ENCODE data around the gene WDR45B. TPM values are rescaled to one million over a fixed set of nuclear protein-coding genes. Genes with fewer than 3 reads are reported as not detected.

WDR45B gene
- total RNA-seq, 4 donors from 2014 or later: 85.1 to 104 (median 89.3) TPM

GRCh38 chr17:82675476-82676245 is 27.4 kb upstream of the WDR45B start:
- 62 to 90% methylated on average over 4 to 15 of the region's 18 CpGs for WGBS, 2 donors
- H3K27me3 ChIP-seq: no peaks in the 10 kb centered on the region
- DNase-seq: no peak
- TF ChIP-seq POLR2A (IDR thresholded peaks at IDR 0.05): no peak
- TF ChIP-seq, protein P1, sequence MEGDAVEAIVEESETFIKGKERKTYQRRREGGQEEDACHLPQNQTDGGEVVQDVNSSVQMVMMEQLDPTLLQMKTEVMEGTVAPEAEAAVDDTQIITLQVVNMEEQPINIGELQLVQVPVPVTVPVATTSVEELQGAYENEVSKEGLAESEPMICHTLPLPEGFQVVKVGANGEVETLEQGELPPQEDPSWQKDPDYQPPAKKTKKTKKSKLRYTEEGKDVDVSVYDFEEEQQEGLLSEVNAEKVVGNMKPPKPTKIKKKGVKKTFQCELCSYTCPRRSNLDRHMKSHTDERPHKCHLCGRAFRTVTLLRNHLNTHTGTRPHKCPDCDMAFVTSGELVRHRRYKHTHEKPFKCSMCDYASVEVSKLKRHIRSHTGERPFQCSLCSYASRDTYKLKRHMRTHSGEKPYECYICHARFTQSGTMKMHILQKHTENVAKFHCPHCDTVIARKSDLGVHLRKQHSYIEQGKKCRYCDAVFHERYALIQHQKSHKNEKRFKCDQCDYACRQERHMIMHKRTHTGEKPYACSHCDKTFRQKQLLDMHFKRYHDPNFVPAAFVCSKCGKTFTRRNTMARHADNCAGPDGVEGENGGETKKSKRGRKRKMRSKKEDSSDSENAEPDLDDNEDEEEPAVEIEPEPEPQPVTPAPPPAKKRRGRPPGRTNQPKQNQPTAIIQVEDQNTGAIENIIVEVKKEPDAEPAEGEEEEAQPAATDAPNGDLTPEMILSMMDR (IDR thresholded peaks at IDR 0.05): no peak
- peaks cover 0 to 11% (median 0%) of the 10 kb centered on the region in 3 donors for H3K4me1 ChIP-seq
- no peak overlapping the region for H3K27ac ChIP-seq
- intact Hi-C loops (cut with DNase I): no loop called here
- H3K4me3 ChIP-seq: no peak overlapping the region
- H3K9me3 ChIP-seq: no peaks in the 10 kb centered on the region
- no peaks in the 10 kb centered on the region for H3K36me3 ChIP-seq

DNA sequence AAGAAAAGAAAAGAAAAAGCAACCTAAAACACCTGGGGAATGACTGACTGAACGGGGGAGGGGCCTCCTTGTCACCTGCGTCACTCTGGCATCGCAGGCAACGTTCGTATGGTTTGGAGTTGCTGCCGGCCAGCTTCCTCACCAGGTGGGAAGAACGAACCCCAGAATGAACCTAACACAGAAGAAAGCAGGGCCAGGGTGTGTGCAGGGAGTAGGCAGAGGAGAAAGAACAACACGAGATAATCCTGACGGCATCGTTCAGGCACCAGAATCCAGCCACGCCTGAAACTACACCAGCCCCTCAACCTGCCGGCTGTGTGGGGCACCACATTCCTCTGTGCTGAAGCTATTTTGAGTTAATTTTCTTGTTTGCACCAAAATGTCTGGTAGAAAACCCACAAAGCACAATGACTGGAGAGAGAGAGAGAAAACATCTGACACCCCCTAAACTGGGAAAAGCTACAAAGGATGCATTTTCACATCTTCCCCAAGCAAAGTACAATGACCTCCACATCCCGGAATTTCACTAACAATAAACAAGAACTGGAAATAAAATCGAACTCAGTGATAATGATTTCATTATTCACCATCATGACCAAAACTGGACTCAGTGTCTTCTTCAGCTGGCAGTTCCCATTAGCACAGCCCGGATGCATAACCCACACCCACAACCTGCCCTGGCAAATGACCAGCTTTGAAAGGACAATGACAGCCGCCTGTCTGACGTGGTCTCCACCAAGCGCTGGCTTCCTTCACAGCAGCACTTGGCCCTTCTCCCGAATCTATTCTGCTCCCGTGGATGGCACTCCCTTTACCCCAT is 26.6 kb upstream of the WDR45B start:
- Histone ChIP-seq H3K4me1 (peaks cover 0 to 17% (median 0%) of the 10 kb centered on the region in 3 donors), H3K27ac (no peak overlapping the region), H3K36me3 (no peaks in the 10 kb centered on the region), H3K27me3 (no peaks in the 10 kb centered on the region), H3K9me3 (no peaks in the 10 kb centered on the region), H3K4me3 (no peak overlapping the region)
- no peak for TF ChIP-seq POLR2A (IDR thresholded peaks at IDR 0.05)
- TF ChIP-seq, protein P1 (IDR thresholded peaks at IDR 0.05): no peak
- DNase-seq: no peak
- WGBS, 2 donors: 70 to 73% methylated on average over 16 to 20 of the region's 20 CpGs
- intact Hi-C loops (cut with DNase I): no loop called here

- WGBS, 2 donors: 82 to 84% methylated on average over 19 of the region's 19 CpGs
- H3K4me3 ChIP-seq: no peak overlapping the region
- no peak for DNase-seq
- TF ChIP-seq, protein P1 (IDR thresholded peaks at IDR 0.05): no peak
- TF ChIP-seq POLR2A (IDR thresholded peaks at IDR 0.05): no peak
- peaks cover 0 to 31% (median 3%) of the 10 kb centered on the region in 3 donors for H3K4me1 ChIP-seq
- H3K9me3 ChIP-seq: no peaks in the 10 kb centered on the region
- no peaks in the 10 kb centered on the region for H3K27me3 ChIP-seq
- intact Hi-C loops (cut with DNase I): no loop called here
- peak overlapping the region in 3 of 4 donors; percentile 73 to 81 (median 75) for H3K27ac ChIP-seq
- H3K36me3 ChIP-seq: no peaks in the 10 kb centered on the region
Measured at GRCh38 chr17:82670661-82671450, 22.6 kb upstream of the WDR45B start.

DNA sequence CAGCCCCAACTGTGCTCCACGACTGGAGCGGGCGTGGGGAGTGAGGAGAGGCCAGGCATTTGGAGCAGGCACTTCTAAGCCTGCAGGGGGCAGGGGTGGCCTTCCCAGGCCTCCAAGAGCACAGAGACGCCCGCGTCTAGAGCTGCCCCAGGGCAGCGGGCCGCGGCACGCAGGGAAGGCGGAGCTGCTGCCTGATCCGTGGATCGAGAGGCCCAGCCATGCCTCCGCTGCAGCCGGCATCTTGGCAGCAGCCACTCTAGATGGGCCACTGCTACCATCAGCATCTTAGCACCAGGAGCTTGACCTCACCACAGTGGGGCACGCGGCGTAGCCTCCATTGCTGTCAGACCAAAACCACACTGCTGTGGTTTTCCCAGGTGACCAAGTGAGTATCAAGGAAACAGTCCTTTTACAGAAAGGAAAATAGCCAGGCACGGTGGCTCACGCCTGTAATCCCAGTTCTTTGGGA is 20.4 kb upstream of the WDR45B start:
- no peaks in the 10 kb centered on the region for H3K9me3 ChIP-seq
- peaks cover 0 to 10% (median 0%) of the 10 kb centered on the region in 3 donors for H3K36me3 ChIP-seq
- H3K27ac ChIP-seq: peak overlapping the region in 2 of 4 donors; percentile 53 to 75
- 47% methylated on average over 2 of the region's 20 CpGs; no CpG with 5 or more reads in 1 of the 2 donors for WGBS, 2 donors
- no peak for DNase-seq
- no peaks in the 10 kb centered on the region for H3K27me3 ChIP-seq
- peaks cover 0 to 21% (median 3%) of the 10 kb centered on the region in 3 donors for H3K4me1 ChIP-seq
- no peak for TF ChIP-seq POLR2A (IDR thresholded peaks at IDR 0.05)
- TF ChIP-seq, protein P1 (IDR thresholded peaks at IDR 0.05): peak in 5 of 6 experiments; percentile 38 to 78 (median 71)
- no peak overlapping the region for H3K4me3 ChIP-seq
- intact Hi-C loops (cut with DNase I): loop anchor here (10.0 kb wide), 1 partner anchor 106 kb away; no protein-coding TSS in a partner anchor
